Keratinocyte (primary cell): Measurements from ENCODE around the gene ARMS2. TPM values are rescaled to one million over a fixed set of nuclear protein-coding genes. Genes with fewer than 3 reads are reported as not detected.

Experiments
- DNase-seq: peaks from one replicate; pipeline ENCODE4 v3.0.0-alpha.2; 2011; ENCODE audit warnings: low read depth, missing footprints, low spot score
- FAIRE-seq: peaks from 2 replicates; lab custom pipeline; 2011; peaks lifted over from hg19 to GRCh38; lab: Jason Lieb, UNC
- H2AFZ ChIP-seq: 2 replicates; pipeline ENCODE4 v1.6.0; 2012; ENCODE audit warnings: low read length, control low read depth, inconsistent platforms; ENCODE audit not compliant: control insufficient read depth
- H3K27ac ChIP-seq: 2 replicates; pipeline ENCODE4 v1.5.1; 2011; ENCODE audit warnings: low read length; ENCODE audit not compliant: control insufficient read depth, insufficient read depth
- H3K27me3 ChIP-seq: 3 replicates; pipeline ENCODE4 v1.6.0; 2011; ENCODE audit warnings: low read length; ENCODE audit not compliant: control insufficient read depth, insufficient read depth; ENCODE audit errors: extremely low read depth
- H3K36me3 ChIP-seq, 2 experiments: 2 replicates in 1 of 2; 3 replicates in 1 of 2; pipeline ENCODE4 v1.5.1; 2011; ENCODE audit warnings: low read length in 2 of 2, mild to moderate bottlenecking in 1 of 2; ENCODE audit not compliant: control insufficient read depth in 2 of 2, insufficient read depth in 2 of 2; ENCODE audit errors: extremely low read depth in 1 of 2
- H3K4me1 ChIP-seq: 3 replicates; pipeline ENCODE4 v1.5.1; 2011; ENCODE audit warnings: low read length; ENCODE audit not compliant: control insufficient read depth, insufficient read depth; ENCODE audit errors: extremely low read depth
- H3K4me2 ChIP-seq: 3 replicates; pipeline ENCODE4 v1.6.0; 2011; ENCODE audit warnings: low read depth, low read length; ENCODE audit not compliant: control insufficient read depth, insufficient read depth; ENCODE audit errors: extremely low read depth
- H3K4me3 ChIP-seq, 3 experiments: fragments of 200-600 bp in 1 of 3; sonication (generic) in 1 of 3; 2 replicates in 2 of 3; 3 replicates in 1 of 3; pipeline ENCODE4 v1.5.1; 2011 to 2016; ENCODE audit warnings: low read length in 3 of 3, mild to moderate bottlenecking in 3 of 3, control low read depth in 2 of 3, inconsistent platforms in 1 of 3, low read depth in 1 of 3, mixed read lengths in 1 of 3, mixed run types in 1 of 3, moderate library complexity in 1 of 3; ENCODE audit not compliant: control insufficient read depth in 2 of 3, insufficient read depth in 2 of 3; ENCODE audit errors: extremely low read depth in 1 of 3
- H3K79me2 ChIP-seq: 2 replicates; pipeline ENCODE4 v1.6.0; 2012; ENCODE audit warnings: low read length; ENCODE audit not compliant: control insufficient read depth, insufficient read depth
- H3K9ac ChIP-seq: 3 replicates; pipeline ENCODE4 v1.6.0; 2011; ENCODE audit warnings: low read length; ENCODE audit not compliant: control insufficient read depth, insufficient read depth; ENCODE audit errors: extremely low read depth
- H3K9me1 ChIP-seq: 3 replicates; pipeline ENCODE4 v1.6.0; 2011; ENCODE audit warnings: low read length; ENCODE audit not compliant: control insufficient read depth, insufficient read depth; ENCODE audit errors: extremely low read depth
- H3K9me3 ChIP-seq: 2 replicates; pipeline ENCODE4 v1.5.1; 2012; ENCODE audit warnings: low read depth, low read length; ENCODE audit not compliant: control insufficient read depth
- H4K20me1 ChIP-seq: 3 replicates; pipeline ENCODE4 v1.6.0; 2011; ENCODE audit warnings: low read length; ENCODE audit not compliant: control insufficient read depth, insufficient read depth; ENCODE audit errors: extremely low read depth
- CTCF ChIP-seq, 3 experiments: IDR thresholded peaks in 1 of 3; conservative IDR thresholded peaks in 1 of 3; optimal IDR thresholded peaks in 1 of 3; 2 replicates in 2 of 3; 3 replicates in 1 of 3; pipeline versions ENCODE3 to v1.5.1; 2011; ENCODE audit warnings: low read length in 3 of 3, mild to moderate bottlenecking in 3 of 3, moderate library complexity in 2 of 3, control low read depth in 1 of 3, inconsistent platforms in 1 of 3; ENCODE audit not compliant: insufficient read depth in 2 of 3; ENCODE audit errors: extremely low read depth in 1 of 3
- EZH2 ChIP-seq: IDR thresholded peaks from one replicate; pipeline ENCODE4 v1.6.1; 2012; ENCODE audit warnings: inconsistent platforms, mild to moderate bottlenecking, low read length, moderate library complexity
- dilution Hi-C: fragments of 300-500 bp; cut with MboI; formaldehyde crosslinking; loops from one replicate; pipeline ENCODE4 v1.7.0; 2020; ENCODE audit warnings: low sequenced_read_pairs; ENCODE audit not compliant: extremely low pct_ligation_motif_present
- polyA plus RNA-seq, 5 experiments: library from polyadenylated mRNA; depleted of rRNA in 3 of 5; stranded (reverse) in 3 of 5; stranded (forward) in 1 of 5; unstranded in 1 of 5; fragments of >200 nt; gene quantifications; 1 replicate in 1 of 5; 2 replicates in 3 of 5; 3 replicates in 1 of 5; pipeline versions ENCODE4 v1.2.1 to v1.2.3, GENCODE V29; 2011 to 2012; ENCODE audit warnings: missing spikeins in 2 of 5, low read depth in 1 of 5, low replicate concordance in 1 of 5

The ARMS2 gene
- polyA plus RNA-seq, 1 donor (not counting 4 experiments of a cell fraction or from before 2014, with no cell fraction given) = 0.08 TPM

DNA sequence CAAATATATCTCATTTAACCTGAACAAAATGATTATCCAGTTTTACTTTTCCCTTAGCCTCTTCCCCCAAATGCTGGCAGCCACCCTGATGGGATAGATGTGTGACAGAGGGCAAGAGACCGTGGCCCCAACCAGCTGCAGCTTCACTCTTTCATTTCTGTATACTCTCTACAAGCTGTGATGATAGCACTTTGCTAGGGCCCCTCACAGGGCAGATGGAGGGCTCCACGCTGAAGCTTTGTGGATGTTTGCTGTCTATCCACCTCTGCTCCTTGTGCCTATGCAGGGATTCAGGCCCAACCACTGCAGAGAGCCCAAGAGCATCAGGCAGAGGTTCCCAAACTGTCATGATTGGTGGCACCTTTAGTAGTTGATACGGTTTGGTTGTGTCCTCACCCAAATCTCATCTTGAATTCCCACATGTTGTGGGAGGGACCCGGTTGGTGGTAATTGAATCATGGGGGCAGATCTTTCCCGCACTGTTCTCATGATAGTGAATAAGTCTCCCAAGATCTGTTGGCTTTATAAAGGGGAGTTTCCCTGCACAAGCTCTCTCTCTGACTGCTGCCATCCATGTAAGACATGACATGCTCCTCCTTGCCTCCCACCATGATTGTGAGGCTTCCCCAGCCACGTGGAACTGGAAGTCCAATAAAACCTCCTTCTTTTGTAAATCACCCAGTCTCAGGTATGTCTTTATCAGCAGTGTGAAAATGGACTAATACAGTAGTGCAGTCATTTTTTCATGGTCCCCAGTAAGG, 27.0 kb downstream of the ARMS2 start:
- no peak overlapping the region for H3K27ac ChIP-seq
- H3K4me1 ChIP-seq = peaks cover 2% of the 10 kb centered on the region
- dilution Hi-C loops = no loop called here
- no peaks in the 10 kb centered on the region for H3K9me3 ChIP-seq
- peaks cover 4 to 9% of the 10 kb centered on the region in 2 experiments for H3K36me3 ChIP-seq
- peaks cover 2% of the 10 kb centered on the region for H3K9me1 ChIP-seq
- H3K4me3 ChIP-seq = no peak overlapping the region
- no peaks in the 10 kb centered on the region for H3K27me3 ChIP-seq
- peaks cover 22% of the 10 kb centered on the region for H3K79me2 ChIP-seq
- DNase-seq (no peak), FAIRE-seq (no peak)
- H4K20me1 ChIP-seq = peaks cover 5% of the 10 kb centered on the region
- H2AFZ ChIP-seq = no peak overlapping the region
- no peak overlapping the region for H3K9ac ChIP-seq
- no peak overlapping the region for H3K4me2 ChIP-seq
- TF ChIP-seq EZH2 = no peak
- no peak for TF ChIP-seq CTCF (optimal IDR thresholded peaks at IDR 0.05 in 1 of 3, IDR thresholded peaks at IDR 0.05 in 1 of 3, conservative IDR thresholded peaks at IDR 0.05 in 1 of 3; ENCODE audit: extremely low read depth in 1 of 3, insufficient read depth in 2 of 3, low read length in 3 of 3)

GRCh38 chr10:122484276-122485060, 30.0 kb downstream of the ARMS2 start:
- FAIRE-seq = no peak
- TF ChIP-seq CTCF (optimal IDR thresholded peaks at IDR 0.05 in 1 of 3, IDR thresholded peaks at IDR 0.05 in 1 of 3, conservative IDR thresholded peaks at IDR 0.05 in 1 of 3; ENCODE audit: extremely low read depth in 1 of 3, insufficient read depth in 2 of 3, low read length in 3 of 3) (no peak), EZH2 (no peak)

More at GRCh38 chr10:122484276-122485060, 30.0 kb downstream of the ARMS2 start:
- peaks cover 11% of the 10 kb centered on the region for H3K79me2 ChIP-seq
- no peaks in the 10 kb centered on the region for H3K9me1 ChIP-seq
- dilution Hi-C loops = no loop called here
- no peaks in the 10 kb centered on the region for H3K27me3 ChIP-seq
- no peak overlapping the region for H3K4me3 ChIP-seq
- no peaks in the 10 kb centered on the region for H3K4me1 ChIP-seq
- H3K36me3 ChIP-seq = peaks cover 4 to 15% of the 10 kb centered on the region in 2 experiments
- DNase-seq = no peak
- H4K20me1 ChIP-seq = peaks cover 2% of the 10 kb centered on the region
- H3K4me2 ChIP-seq = no peak overlapping the region
- H3K9ac ChIP-seq = no peak overlapping the region
- no peak overlapping the region for H2AFZ ChIP-seq
- no peaks in the 10 kb centered on the region for H3K9me3 ChIP-seq
- no peak overlapping the region for H3K27ac ChIP-seq
